HepG2 (cell line): ENCODE data around the gene C1QBP. TPM values are rescaled to one million over a fixed set of nuclear protein-coding genes. Genes with fewer than 3 reads are reported as not detected.

Experiments
- ATAC-seq: fragments of 200-7000 bp; cut with Tn5 transposase; 3 replicates; pipeline ENCODE4 v1.9.1; 2020; ENCODE audit warnings: mild to moderate bottlenecking, moderate library complexity
- BruUV-seq: library from RNA; stranded (reverse); fragments of 400-500 nt; replicated peaks from 2 replicates; lab custom pipeline; 2021; lab: Mats Ljungman, UMichigan
- CTCF ChIA-PET: fragments of 300-600 bp; formaldehyde crosslinking; extraction: SDS; loops from one replicate; lab custom pipeline; 2021; ENCODE audit warnings: low total read pairs, inconsistent platforms, low intra/inter-chr PET ratio; lab: Yijun Ruan, JAX
- POLR2A ChIA-PET: fragments of 350-600 bp; sonication (Branson Sonifier 250); formaldehyde crosslinking; loops from one replicate; lab custom pipeline; 2020; ENCODE audit warnings: antibody characterized with exemption, inconsistent platforms; lab: Yijun Ruan, JAX
- DNase-seq: peaks from one replicate; pipeline ENCODE4 v3.0.0-alpha.2; 2015; ENCODE audit warnings: low spot score
- FAIRE-seq: peaks from 3 replicates; lab custom pipeline; 2011; peaks lifted over from hg19 to GRCh38; lab: Jason Lieb, UNC
- H2AFZ ChIP-seq: one replicate; pipeline ENCODE4 v1.6.1; 2011; ENCODE audit warnings: low read length, inconsistent platforms
- H3K27ac ChIP-seq: fragments of 300-600 bp; 3 replicates; pipeline ENCODE4 v1.8.0; 2011; ENCODE audit warnings: mixed run types, mild to moderate bottlenecking, mixed read lengths, low read length, inconsistent platforms; ENCODE audit not compliant: insufficient read depth; ENCODE audit errors: extremely low read length
- H3K27me3 ChIP-seq, 2 experiments: fragments of 200-600 bp in 1 of 2; 2 replicates in 1 of 2; 3 replicates in 1 of 2; pipeline versions ENCODE4 v1.6.0 to v1.8.0; 2011; ENCODE audit warnings: low read length in 2 of 2, mild to moderate bottlenecking in 2 of 2, moderate library complexity in 2 of 2, inconsistent platforms in 1 of 2; ENCODE audit not compliant: insufficient read depth in 2 of 2, control insufficient read depth in 1 of 2
- H3K36me3 ChIP-seq, 2 experiments: fragments of 200-600 bp in 1 of 2; replicated peaks in 1 of 2; 2 replicates in 1 of 2; 3 replicates in 1 of 2; pipeline versions ENCODE4 v1.5.1 to v1.8.0; 2011; ENCODE audit warnings: low read length in 2 of 2, inconsistent platforms in 1 of 2; ENCODE audit not compliant: insufficient read depth in 2 of 2, control insufficient read depth in 1 of 2
- H3K4me1 ChIP-seq: 2 replicates; pipeline ENCODE4 v1.5.1; 2012; ENCODE audit warnings: low read length, inconsistent platforms; ENCODE audit not compliant: insufficient read depth
- H3K4me2 ChIP-seq: 2 replicates; pipeline ENCODE4 v1.6.0; 2011; ENCODE audit warnings: low read depth, low read length, inconsistent platforms
- H3K4me3 ChIP-seq, 3 experiments: fragments of 200-600 bp in 1 of 3; sonication (generic), shearing (Covaris generic) in 1 of 3; replicated peaks in 1 of 3; 2 replicates each; pipeline ENCODE4 v1.5.1; 2011 to 2016; ENCODE audit warnings: low read length in 3 of 3, inconsistent platforms in 2 of 3, low read depth in 2 of 3, mild to moderate bottlenecking in 2 of 3, control low read depth in 1 of 3, mixed read lengths in 1 of 3; ENCODE audit not compliant: insufficient read depth in 1 of 3
- H3K79me2 ChIP-seq: one replicate; pipeline ENCODE4 v1.6.1; 2011; ENCODE audit warnings: low read length, inconsistent platforms; ENCODE audit not compliant: insufficient read depth
- H3K9ac ChIP-seq: 2 replicates; pipeline ENCODE4 v1.6.0; 2011; ENCODE audit warnings: mild to moderate bottlenecking, low read depth, low read length, inconsistent platforms; ENCODE audit not compliant: insufficient read depth
- H3K9me3 ChIP-seq: 2 replicates; pipeline ENCODE4 v1.5.1; 2012; ENCODE audit warnings: mild to moderate bottlenecking, low read length
- H4K20me1 ChIP-seq: 2 replicates; pipeline ENCODE4 v1.6.0; 2011; ENCODE audit warnings: inconsistent platforms, mild to moderate bottlenecking, low read length, moderate library complexity; ENCODE audit not compliant: insufficient read depth
- HCFC1 ChIP-seq: fragments of 150-350 bp; IDR thresholded peaks from 2 replicates; pipeline ENCODE4 v1.6.1; 2014; ENCODE audit warnings: low read depth, low read length
- HNRNPK ChIP-seq: fragments of 200-400 bp; formaldehyde crosslinking; IDR thresholded peaks from 2 replicates; pipeline ENCODE4 v1.6.1; 2018; ENCODE audit warnings: low read length, low read depth, moderate library complexity, mild to moderate bottlenecking; ENCODE audit not compliant: poor library complexity, severe bottlenecking
- KLF12 ChIP-seq: sonication (generic); formaldehyde crosslinking; IDR thresholded peaks from 2 replicates; pipeline ENCODE4 v1.4.0; 2020; ENCODE audit warnings: missing genetic modification reagents, borderline replicate concordance
- MYC ChIP-seq: sonication (generic); formaldehyde crosslinking; IDR thresholded peaks from 2 replicates; pipeline ENCODE4 v1.9.0; 2021; ENCODE audit warnings: missing genetic modification reagents, borderline replicate concordance
- NFKBIZ ChIP-seq: IDR thresholded peaks from 2 replicates; pipeline ENCODE4 v1.6.1; 2018; ENCODE audit warnings: missing genetic modification reagents, missing compliant biosample characterization
- SAP130 ChIP-seq: IDR thresholded peaks from 2 replicates; pipeline ENCODE4 v1.6.1; 2016; ENCODE audit warnings: low read depth
- TARDBP ChIP-seq: sonication (generic); formaldehyde crosslinking; IDR thresholded peaks from 2 replicates; pipeline ENCODE4 v1.8.0; 2022; ENCODE audit warnings: mild to moderate bottlenecking, missing genetic modification reagents
- TFAP4 ChIP-seq: sonication (generic); IDR thresholded peaks from 2 replicates; pipeline ENCODE4 v1.6.1; 2016; ENCODE audit warnings: low read depth, borderline replicate concordance
- ZBTB4 ChIP-seq: sonication (generic); formaldehyde crosslinking; IDR thresholded peaks from 2 replicates; pipeline ENCODE4 v1.4.0; 2020; ENCODE audit warnings: missing genetic modification reagents, mild to moderate bottlenecking, borderline replicate concordance
- ZNF180 ChIP-seq: sonication (generic); formaldehyde crosslinking; IDR thresholded peaks from 2 replicates; pipeline ENCODE4 v1.4.0; 2020; ENCODE audit warnings: low read depth, missing genetic modification reagents, borderline replicate concordance
- ZNF264 ChIP-seq: sonication (generic); formaldehyde crosslinking; IDR thresholded peaks from 2 replicates; pipeline ENCODE4 v1.4.0; 2020; ENCODE audit warnings: missing genetic modification reagents
- ZNF713 ChIP-seq: sonication (generic); formaldehyde crosslinking; IDR thresholded peaks from 2 replicates; pipeline ENCODE4 v1.4.0; 2020; ENCODE audit warnings: mild to moderate bottlenecking, missing genetic modification reagents
- ZNF792 ChIP-seq: IDR thresholded peaks from 2 replicates; pipeline ENCODE4 v1.6.1; 2016
- WGBS: methylation state at CpG from one replicate; pipeline ENCODE4 v1.1.6; 2017; ENCODE audit warnings: low lambda C conversion rate; 5-methylcytosine and 5-hydroxymethylcytosine counted together
- in situ Hi-C: cut with HindIII; loops from 2 replicates; pipeline ENCODE4 v1.10.0; 2017; ENCODE audit warnings: low pct_unique_long_range_greater_than_20kb; ENCODE audit not compliant: extremely low pct_ligation_motif_present
- intact Hi-C: fragments of 100-400 bp; cut with micrococcal nuclease; formaldehyde crosslinking; loops from one replicate; pipeline ENCODE4 v1.10.0; 2022; ENCODE audit not compliant: unreplicated experiment
- polyA plus RNA-seq, 8 experiments: library from polyadenylated mRNA; depleted of rRNA in 3 of 8; stranded (reverse) in 7 of 8; unstranded in 1 of 8; fragments of >200 nt; fragmentation: Illumina TruSeq in 4 of 8; extraction: Trizol in 4 of 8; gene quantifications; 2 replicates each; pipeline versions ENCODE4 v1.2.1 to v1.2.3, GENCODE V29; 2011 to 2016; ENCODE audit warnings: low read depth in 4 of 8, missing spikeins in 1 of 8, mixed read lengths in 1 of 8; ENCODE audit not compliant: insufficient read depth in 1 of 8
- total RNA-seq, 5 experiments: library from RNA; depleted of rRNA; stranded (reverse); fragments of >200 nt; fragmentation: Illumina TruSeq; extraction: Trizol; gene quantifications; 2 replicates each; pipeline ENCODE4 v1.2.3, GENCODE V29; 2016; ENCODE audit warnings: low read depth in 1 of 5

Gene C1QBP
- total and polyA plus RNA-seq, 2 of the 13 experiments (the other 11 are each of a cell fraction or from before 2014, with no cell fraction given): 219 to 680 TPM

GRCh38 chr17:5467416-5467815, 28.5 kb upstream of the C1QBP start (continued):
- TF ChIP-seq ZNF713 (CRISPR knock-in tag) (no peak), ZNF264 (CRISPR knock-in tag) (no peak), ZBTB4 (CRISPR knock-in tag) (no peak), NFKBIZ (CRISPR knock-in tag) (no peak)

GRCh38 chr17:5466295-5466694, 27.3 kb upstream of the C1QBP start:
- peaks cover 61% of the 10 kb centered on the region for H3K79me2 ChIP-seq
- FAIRE-seq (no peak), ATAC-seq (no peak), DNase-seq (no peak)
- no peak overlapping the region for H2AFZ ChIP-seq
- peak overlapping the region; percentile 98 for H3K4me2 ChIP-seq
- H3K9ac ChIP-seq: peak overlapping the region; percentile 84
- in situ Hi-C loops: no loop called here
- 8% methylated on average over 4 of the region's 4 CpGs for WGBS
- peak overlapping the region; percentile 91 to 97 (median 96); a peak in 5 of 6 replicates for H3K4me3 ChIP-seq
- ChIA-PET CTCF (no interaction called here), POLR2A (interaction anchor here (2.2 to 2.6 kb wide), 2 partner anchors 20 to 47 kb away, joined by 7 to 25 read pairs; partner anchors contain the start of genes DERL2, MIS12, NUP88 and RPAIN)
- peak overlapping the region; percentile 91 for H3K27ac ChIP-seq
- no peaks in the 10 kb centered on the region; a peak in 1 of 5 replicates for H3K27me3 ChIP-seq
- peaks cover 6 to 18% of the 10 kb centered on the region in 2 experiments; a peak in 4 of 5 replicates for H3K36me3 ChIP-seq
- TF ChIP-seq ZNF180 (no peak), KLF12 (no peak), HNRNPK (no peak), SAP130 (CRISPR knock-in tag) (peak; percentile 52; the same call in 1 of the 2 replicates), MYC (no peak), HCFC1 (no peak), ZNF792 (CRISPR knock-in tag) (no peak), TFAP4 (peak; percentile 73), TARDBP (CRISPR knock-in tag) (0 out of 2 replicates have a peak, but pooled peaks have one; percentile 11)
- peaks cover 38% of the 10 kb centered on the region for H3K4me1 ChIP-seq
- 0 out of 2 replicates have a peak, but pooled peaks cover 10% of the 10 kb centered on the region for H4K20me1 ChIP-seq
- intact Hi-C loops: no loop called here
- no peaks in the 10 kb centered on the region for H3K9me3 ChIP-seq
- BruUV-seq: no TSS peak
